HG02610 (cell line): Measurements from ENCODE around the gene DRC7.
"Not testable (repeated sequence)": the region's sequence is repeated elsewhere in the genome, so short reads cannot be mapped to it uniquely, and the experiment has no call there.

Source experiments
- ATAC-seq: cut with Tn5 transposase; IDR thresholded peaks from one replicate; pipeline ENCODE4 v1.9.1; 2021; ENCODE audit warnings: mild to moderate bottlenecking, moderate library complexity; ENCODE audit not compliant: unreplicated experiment

The DRC7 gene

DNA sequence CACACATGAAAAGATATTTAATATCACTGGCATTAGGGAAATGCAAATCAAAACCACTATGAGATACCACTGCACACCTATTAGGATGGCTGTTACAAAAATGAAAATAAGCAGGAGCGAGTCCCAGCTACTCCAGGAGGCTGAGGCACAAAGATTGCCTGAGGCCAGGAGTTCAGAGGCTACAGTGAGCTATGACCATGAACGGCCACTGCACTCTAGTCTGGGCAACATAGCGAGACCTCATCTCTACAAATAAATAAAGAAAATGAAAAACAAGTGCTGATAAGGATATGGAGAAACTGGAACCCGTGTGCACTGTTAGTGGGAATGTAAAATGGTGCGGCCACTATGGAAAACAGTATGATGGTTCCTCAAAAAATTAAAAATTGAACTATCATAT, 84.1 kb downstream of the DRC7 start:
- ATAC-seq, result no peak

DNA sequence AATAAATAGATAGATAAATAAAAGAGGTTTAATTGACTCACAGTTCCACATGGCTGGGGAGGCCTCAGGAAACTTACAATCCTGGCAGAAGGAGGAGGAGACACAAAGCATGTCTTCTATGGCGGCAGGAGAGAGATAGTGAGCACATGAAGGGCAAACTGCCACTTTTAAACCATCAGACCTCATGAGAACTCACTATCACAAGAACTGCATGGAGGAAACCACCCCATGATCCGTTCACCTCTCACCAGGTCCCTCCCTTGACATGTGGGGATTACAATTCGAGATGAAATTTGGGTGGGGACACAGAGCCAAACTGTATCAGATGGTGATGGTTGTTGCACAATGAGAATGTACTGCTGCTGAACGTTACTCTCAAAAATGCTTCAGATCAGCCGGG, 85.2 kb downstream of the DRC7 start:
- not testable (repeated sequence) for ATAC-seq

DNA sequence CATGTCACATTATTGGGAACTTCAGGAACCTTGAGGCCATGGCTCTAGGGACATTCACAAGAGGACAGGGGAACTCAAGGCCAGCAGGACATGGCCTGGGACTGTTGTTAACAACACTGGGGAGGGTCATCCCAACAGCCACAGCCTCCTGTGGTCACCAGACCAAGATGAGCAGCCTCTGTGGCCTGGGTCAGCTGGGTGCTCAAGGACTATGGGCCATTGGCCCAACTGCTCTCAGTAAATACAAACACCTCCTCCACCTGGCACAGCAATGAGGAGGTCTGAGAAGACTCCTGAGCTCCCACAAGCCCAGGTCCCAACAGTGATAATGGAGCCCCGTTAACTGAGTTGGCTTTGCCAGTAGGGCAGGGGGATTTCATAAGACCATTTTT, 86.7 kb downstream of the DRC7 start:
- ATAC-seq, result no peak
